ENCODE measurements around the gene COL18A1. TPM values are rescaled to one million over a fixed set of nuclear protein-coding genes. Genes with fewer than 3 reads are reported as not detected.
"Not testable (repeated sequence)": the region's sequence is repeated elsewhere in the genome, so short reads cannot be mapped to it uniquely, and the experiment has no call there.

The COL18A1 gene
- total RNA-seq, 6 experiments from 2014 or later: 39.8 to 93.5 (median 86.8) TPM

DNA sequence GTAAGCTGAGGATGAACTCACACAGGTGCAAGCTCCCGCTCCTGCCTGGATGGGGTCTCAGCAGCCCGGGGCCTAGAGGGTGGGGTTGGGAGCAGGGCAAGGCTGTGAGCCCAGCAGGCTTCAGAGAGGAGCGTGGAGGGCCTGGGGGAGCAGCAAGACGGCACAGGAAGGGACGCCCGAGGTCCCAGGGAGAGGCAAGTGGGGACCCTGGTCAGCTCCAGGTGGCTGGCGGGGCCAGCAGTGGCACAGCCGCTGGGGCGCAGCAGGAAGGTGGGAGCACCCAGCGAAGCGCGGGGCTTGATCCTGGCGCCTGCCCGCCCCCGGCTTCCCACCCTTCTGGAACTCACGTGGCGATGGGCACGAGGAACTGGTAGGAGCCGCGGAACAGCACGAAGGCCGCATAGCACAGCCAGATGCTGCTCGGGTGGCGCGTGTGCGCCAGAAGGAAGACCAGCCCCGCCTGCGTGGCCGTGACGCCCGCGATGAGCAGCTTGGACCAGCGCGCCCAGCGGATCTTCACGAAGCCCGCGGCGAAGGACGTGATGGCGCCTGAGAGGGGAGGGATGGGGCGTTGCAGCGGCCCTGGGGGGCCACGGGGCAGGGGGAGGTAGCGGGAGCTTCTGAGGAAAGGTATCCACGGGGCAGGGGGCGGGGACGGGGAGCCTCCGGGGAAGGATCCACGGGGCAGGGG, 125.6 kb downstream of the COL18A1 start:
- Mint-ChIP-seq H3K36me3 (ENCODE audit: low read depth) (no peaks in the 10 kb centered on the region; the same call in 1 of the 2 replicates), H3K4me1 (ENCODE audit: low read depth) (no peaks in the 10 kb centered on the region), H3K27me3 (ENCODE audit: insufficient read depth) (no peaks in the 10 kb centered on the region), H3K9me3 (no peaks in the 10 kb centered on the region), H3K27ac (no peak overlapping the region), H3K4me3 (no peak overlapping the region)
- DNase-seq: no peak
- TF ChIP-seq, protein P1, sequence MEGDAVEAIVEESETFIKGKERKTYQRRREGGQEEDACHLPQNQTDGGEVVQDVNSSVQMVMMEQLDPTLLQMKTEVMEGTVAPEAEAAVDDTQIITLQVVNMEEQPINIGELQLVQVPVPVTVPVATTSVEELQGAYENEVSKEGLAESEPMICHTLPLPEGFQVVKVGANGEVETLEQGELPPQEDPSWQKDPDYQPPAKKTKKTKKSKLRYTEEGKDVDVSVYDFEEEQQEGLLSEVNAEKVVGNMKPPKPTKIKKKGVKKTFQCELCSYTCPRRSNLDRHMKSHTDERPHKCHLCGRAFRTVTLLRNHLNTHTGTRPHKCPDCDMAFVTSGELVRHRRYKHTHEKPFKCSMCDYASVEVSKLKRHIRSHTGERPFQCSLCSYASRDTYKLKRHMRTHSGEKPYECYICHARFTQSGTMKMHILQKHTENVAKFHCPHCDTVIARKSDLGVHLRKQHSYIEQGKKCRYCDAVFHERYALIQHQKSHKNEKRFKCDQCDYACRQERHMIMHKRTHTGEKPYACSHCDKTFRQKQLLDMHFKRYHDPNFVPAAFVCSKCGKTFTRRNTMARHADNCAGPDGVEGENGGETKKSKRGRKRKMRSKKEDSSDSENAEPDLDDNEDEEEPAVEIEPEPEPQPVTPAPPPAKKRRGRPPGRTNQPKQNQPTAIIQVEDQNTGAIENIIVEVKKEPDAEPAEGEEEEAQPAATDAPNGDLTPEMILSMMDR (IDR thresholded peaks at IDR 0.05): no peak

DNA sequence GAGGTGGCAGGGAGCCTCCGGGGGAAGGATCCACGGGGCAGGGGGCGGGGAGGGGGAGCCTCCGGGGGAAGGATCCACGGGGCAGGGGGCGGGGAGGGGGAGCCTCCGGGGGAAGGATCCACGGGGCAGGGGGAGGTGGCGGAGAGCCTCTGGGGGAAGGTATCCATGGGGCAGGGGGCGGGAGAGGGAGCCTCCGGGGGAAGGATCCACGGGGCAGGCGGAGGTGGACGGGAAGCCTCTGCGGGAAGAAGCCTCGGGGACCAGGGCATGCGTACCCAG, 126.1 kb downstream of the COL18A1 start:
- H3K9me3 Mint-ChIP-seq, H3K4me3 Mint-ChIP-seq, H3K27ac Mint-ChIP-seq: not testable (repeated sequence)

DNA sequence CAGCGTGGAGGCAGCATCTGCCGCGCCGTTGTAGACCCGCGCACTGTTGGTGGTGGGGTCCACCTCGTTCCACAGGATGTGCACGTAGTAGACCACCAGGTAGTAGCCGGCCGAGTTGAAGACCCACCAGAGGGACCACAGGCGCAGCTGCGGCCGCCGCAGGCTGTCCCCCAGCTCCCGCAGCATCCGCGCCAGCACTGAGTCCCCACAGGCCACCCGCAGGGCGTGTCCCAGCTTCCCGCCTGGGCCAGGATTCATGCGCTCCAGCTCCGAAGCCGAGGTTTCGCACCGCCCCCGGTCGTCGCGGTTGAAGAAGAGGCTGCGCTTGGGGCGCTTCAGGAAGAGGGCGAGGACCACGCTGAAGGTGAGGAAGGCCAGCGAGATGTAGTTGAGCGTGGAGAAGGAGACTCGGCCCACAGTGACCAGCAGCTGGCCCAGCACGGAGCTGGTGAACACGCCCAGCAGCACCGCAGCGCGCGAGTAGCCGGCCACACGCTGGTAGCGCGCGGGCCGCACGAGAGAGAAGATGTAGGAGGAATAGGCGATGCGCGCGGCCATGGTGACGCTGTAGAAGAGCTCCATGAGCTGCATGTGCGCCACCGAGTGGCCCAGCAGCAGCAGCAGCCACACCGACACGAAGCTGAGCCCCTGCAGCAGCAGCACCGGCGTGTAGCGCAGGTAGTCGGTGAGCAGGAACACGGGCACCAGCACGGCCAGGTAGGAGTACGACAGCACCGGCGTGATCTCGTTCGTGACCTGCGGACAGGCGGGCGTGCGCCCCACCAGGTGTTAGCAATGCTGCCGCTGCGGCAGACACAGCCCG, 126.6 kb downstream of the COL18A1 start:
- DNase-seq: no peak
- no peaks in the 10 kb centered on the region for H3K4me1 Mint-ChIP-seq (ENCODE audit: low read depth)
- no peaks in the 10 kb centered on the region for H3K27me3 Mint-ChIP-seq (ENCODE audit: insufficient read depth)

More for the DNA sequence above, 126.1 kb downstream of the COL18A1 start:
- H3K27me3 Mint-ChIP-seq (ENCODE audit: insufficient read depth); H3K4me1 Mint-ChIP-seq (ENCODE audit: low read depth); H3K36me3 Mint-ChIP-seq (ENCODE audit: low read depth); DNase-seq: not testable (repeated sequence)

DNA sequence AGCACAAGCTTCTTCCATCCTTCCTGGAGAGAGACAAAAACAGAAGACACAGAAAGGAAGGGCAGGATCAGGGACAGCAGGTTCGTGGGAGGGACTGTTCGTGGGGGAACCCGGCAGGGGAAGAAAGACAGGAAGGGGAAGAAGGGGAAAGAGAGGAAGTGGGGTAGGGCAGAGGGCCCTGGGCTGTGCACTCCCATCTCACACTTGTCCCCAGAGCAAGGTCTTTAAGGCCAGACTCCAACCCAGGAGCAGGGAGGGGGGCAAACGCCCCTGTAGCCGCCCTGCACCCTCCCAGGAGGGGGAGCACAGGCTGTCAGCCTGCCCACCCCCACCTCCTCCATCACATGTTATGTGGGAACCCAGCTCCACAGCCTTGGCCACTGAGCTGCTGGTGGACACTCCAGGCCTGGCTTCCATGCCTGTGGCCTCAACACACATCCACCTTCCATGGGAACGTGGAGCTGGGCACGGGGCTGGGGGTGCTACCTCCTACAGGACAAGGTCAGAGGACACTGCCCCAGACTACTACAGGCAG, 127.9 kb downstream of the COL18A1 start:
- H3K27ac Mint-ChIP-seq: no peak overlapping the region
- H3K27me3 Mint-ChIP-seq (ENCODE audit: insufficient read depth): no peaks in the 10 kb centered on the region
- H3K9me3 Mint-ChIP-seq: no peaks in the 10 kb centered on the region
- no peaks in the 10 kb centered on the region for H3K4me1 Mint-ChIP-seq (ENCODE audit: low read depth)
- H3K36me3 Mint-ChIP-seq (ENCODE audit: low read depth): no peaks in the 10 kb centered on the region; the same call in 1 of the 2 replicates
- no peak overlapping the region for H3K4me3 Mint-ChIP-seq
- TF ChIP-seq, protein P1 (IDR thresholded peaks at IDR 0.05): no peak
- DNase-seq: no peak

More for the DNA sequence above, 126.6 kb downstream of the COL18A1 start:
- H3K4me3 Mint-ChIP-seq: no peak overlapping the region
- no peaks in the 10 kb centered on the region for H3K9me3 Mint-ChIP-seq
- no peak overlapping the region for H3K27ac Mint-ChIP-seq
- no peaks in the 10 kb centered on the region; the same call in 1 of the 2 replicates for H3K36me3 Mint-ChIP-seq (ENCODE audit: low read depth)
- TF ChIP-seq, protein P1 (IDR thresholded peaks at IDR 0.05): no peak

DNA sequence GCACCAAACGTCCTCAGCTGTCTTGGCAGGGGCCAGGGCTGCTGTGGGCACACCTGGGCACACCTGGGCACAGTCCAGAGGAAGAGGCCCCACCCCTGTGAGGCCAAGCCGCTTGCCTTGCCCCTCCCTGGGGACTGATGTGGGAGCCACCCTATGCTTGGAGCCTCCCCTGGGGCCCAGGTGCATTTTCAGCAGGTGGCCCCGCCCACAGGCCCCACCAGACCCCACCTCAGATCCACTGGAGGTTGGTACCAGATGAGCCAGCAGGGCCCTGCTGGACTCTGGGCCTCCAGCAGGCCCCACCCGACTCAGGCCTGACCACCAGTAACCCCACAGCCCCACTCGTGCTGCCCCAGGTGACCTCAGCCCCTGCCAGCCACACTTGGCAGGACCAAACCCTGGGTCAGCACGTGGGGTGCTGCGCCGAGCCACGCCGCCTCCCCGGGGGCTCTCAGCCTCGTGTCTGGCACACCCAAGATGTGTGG, 128.4 kb downstream of the COL18A1 start:
- Mint-ChIP-seq H3K9me3 (no peaks in the 10 kb centered on the region), H3K27me3 (ENCODE audit: insufficient read depth) (no peaks in the 10 kb centered on the region), H3K4me3 (no peak overlapping the region), H3K36me3 (ENCODE audit: low read depth) (no peaks in the 10 kb centered on the region; the same call in 1 of the 2 replicates), H3K4me1 (ENCODE audit: low read depth) (no peaks in the 10 kb centered on the region), H3K27ac (no peak overlapping the region)
- TF ChIP-seq, protein P1 (IDR thresholded peaks at IDR 0.05): no peak
- DNase-seq: no peak
